K562 (cell line): Measurements from ENCODE around the gene ENC1. TPM values are rescaled to one million over a fixed set of nuclear protein-coding genes. Genes with fewer than 3 reads are reported as not detected.

ENCODE experiments used
- BRD4 ChIP-seq: fragments of 200-600 bp; sonication (generic); IDR thresholded peaks from 2 replicates; pipeline ENCODE4 v1.6.1; 2017; ENCODE audit warnings: inconsistent platforms
- DDX20 ChIP-seq: fragments of 450-650 bp; IDR thresholded peaks from 2 replicates; pipeline ENCODE4 v1.6.1; 2016; ENCODE audit warnings: missing genetic modification characterization, low read depth, mild to moderate bottlenecking, missing compliant biosample characterization, moderate library complexity
- E2F6 ChIP-seq, 2 experiments: IDR thresholded peaks; 2 replicates each; pipeline ENCODE4 v1.6.1; 2011; ENCODE audit warnings: borderline replicate concordance in 1 of 2, control low read depth in 1 of 2, low read depth in 1 of 2, low read length in 1 of 2, mild to moderate bottlenecking in 1 of 2, mixed read lengths in 1 of 2, moderate library complexity in 1 of 2; ENCODE audit not compliant: insufficient read depth in 1 of 2, insufficient read length in 1 of 2, poor library complexity in 1 of 2, severe bottlenecking in 1 of 2; ENCODE audit errors: extremely low read depth in 1 of 2
- MYC ChIP-seq, 2 experiments: fragments of 250-450 bp in 1 of 2; sonication (Bioruptor Pico) in 1 of 2; IDR thresholded peaks; 2 replicates each; pipeline versions ENCODE4 v1.5.1 to v1.6.1; 2012 to 2021; ENCODE audit warnings: low read depth in 2 of 2, borderline replicate concordance in 1 of 2, improper control_type of control experiment in 1 of 2, low read length in 1 of 2, mild to moderate bottlenecking in 1 of 2, moderate library complexity in 1 of 2
- NFATC3 ChIP-seq: fragments of 450-650 bp; IDR thresholded peaks from 2 replicates; pipeline ENCODE4 v1.6.1; 2017; ENCODE audit warnings: mild to moderate bottlenecking
- RBM17 ChIP-seq: fragments of 200-400 bp; formaldehyde crosslinking; IDR thresholded peaks from 2 replicates; pipeline ENCODE4 v1.6.1; 2017; ENCODE audit warnings: low read depth, mild to moderate bottlenecking, low read length, borderline replicate concordance
- RCOR1 ChIP-seq, 2 experiments: IDR thresholded peaks; 2 replicates each; pipeline ENCODE4 v1.6.1; 2012; ENCODE audit warnings: low read depth in 2 of 2, low read length in 2 of 2, borderline replicate concordance in 1 of 2, improper control_type of control experiment in 1 of 2
- ZNF318 ChIP-seq, 2 experiments: fragments of 450-650 bp; IDR thresholded peaks; 2 replicates each; pipeline ENCODE4 v1.6.1; 2016; ENCODE audit warnings: mild to moderate bottlenecking in 2 of 2, borderline replicate concordance in 1 of 2, low read depth in 1 of 2, moderate library complexity in 1 of 2
- ZNF644 ChIP-seq: fragments of 200-800 bp; sonication (Bioruptor generic); IDR thresholded peaks from 2 replicates; pipeline ENCODE4 v1.6.1; 2016; ENCODE audit warnings: low read depth, missing genetic modification characterization, missing compliant biosample characterization
- polyA plus RNA-seq, 8 experiments: library from polyadenylated mRNA; depleted of rRNA in 4 of 8; stranded (reverse) in 5 of 8; unstranded in 3 of 8; fragments of >200 nt; fragmentation: Nextera tagmentation in 2 of 8; fragmentation: Illumina TruSeq in 1 of 8; extraction: Ambion mirVana in 2 of 8; extraction: Trizol in 1 of 8; gene quantifications; 2 replicates each; pipeline versions ENCODE4 v1.2.1 to v1.2.3, GENCODE V29; 2011 to 2014; ENCODE audit warnings: inconsistent platforms in 1 of 8, missing spikeins in 1 of 8
- total RNA-seq, 7 experiments: library from RNA; depleted of rRNA in 6 of 7; stranded (reverse); fragments of >200 nt in 6 of 7; fragmentation: Illumina TruSeq in 2 of 7; extraction: Trizol in 2 of 7; gene quantifications; 2 replicates each; pipeline versions ENCODE4 v1.2.1 to v1.2.3, GENCODE V29; 2011 to 2021; ENCODE audit warnings: low replicate concordance in 1 of 7

ENC1 gene
- total and polyA plus RNA-seq, 9 of the 15 experiments (the other 6 are each of a cell fraction or from before 2014, with no cell fraction given): 0.17 to 3.2 (median 0.97) TPM

- no peak for TF ChIP-seq ZNF318 (IDR thresholded peaks at IDR 0.05; ENCODE audit: borderline replicate concordance in 1 of 2, low read depth in 1 of 2)
- no peak for TF ChIP-seq BRD4
- TF ChIP-seq RBM17: no peak
- no peak for TF ChIP-seq NFATC3
- TF ChIP-seq ZNF644 (tag): 0 out of 2 replicates have a peak, but pooled peaks have one; percentile 38
- TF ChIP-seq E2F6 (IDR thresholded peaks at IDR 0.05; ENCODE audit: borderline replicate concordance in 1 of 2, extremely low read depth in 1 of 2, insufficient read depth in 1 of 2, insufficient read length in 1 of 2, low read depth in 1 of 2, low read length in 1 of 2, poor library complexity in 1 of 2, severe bottlenecking in 1 of 2): no peak
- TF ChIP-seq DDX20 (tag): no peak
- peak; percentile 69 for TF ChIP-seq MYC (IDR thresholded peaks at IDR 0.05; ENCODE audit: low read depth, low read length)
- no peak for TF ChIP-seq MYC (CRISPR knock-in tag; IDR thresholded peaks at IDR 0.05; ENCODE audit: borderline replicate concordance, low read depth)
- peak in 1 of 2 experiments; percentile 61; a peak in 1 of 4 replicates for TF ChIP-seq RCOR1 (IDR thresholded peaks at IDR 0.05; ENCODE audit: borderline replicate concordance in 1 of 2, low read depth in 2 of 2, low read length in 2 of 2)
Measured at GRCh38 chr5:74595143-74595925, 45.2 kb downstream of the ENC1 start (continued).
